Stromal cell of bone marrow (primary cell): ENCODE measurements around the gene SPNS3.

ENCODE experiments used
- DNase-seq: peaks from one replicate; pipeline ENCODE4 v3.0.0-alpha.2; 2012; ENCODE audit warnings: low read depth

The SPNS3 gene

GRCh38 chr17:4426499-4427208, 7.1 kb upstream of the SPNS3 start:
- no peak for DNase-seq

GRCh38 chr17:4427505-4427904, 6.2 kb upstream of the SPNS3 start:
- DNase-seq = no peak

GRCh38 chr17:4436381-4436780, 2.6 kb downstream of the SPNS3 start:
- DNase-seq = no peak

GRCh38 chr17:4436846-4437245, 3.1 kb downstream of the SPNS3 start:
- no peak for DNase-seq

GRCh38 chr17:4438162-4438944, 4.6 kb downstream of the SPNS3 start:
- DNase-seq = no peak

- no peak for DNase-seq
Observed at GRCh38 chr17:4440021-4440420, 6.3 kb downstream of the SPNS3 start.

- DNase-seq = no peak
Observed at GRCh38 chr17:4440690-4441686, 7.2 kb downstream of the SPNS3 start.

- DNase-seq = no peak
Observed at GRCh38 chr17:4442582-4442981, 8.8 kb downstream of the SPNS3 start.

GRCh38 chr17:4443476-4443875, 9.7 kb downstream of the SPNS3 start:
- DNase-seq = no peak

GRCh38 chr17:4444782-4445473, 11.2 kb downstream of the SPNS3 start:
- no peak for DNase-seq

GRCh38 chr17:4445731-4446130, 12.0 kb downstream of the SPNS3 start:
- no peak for DNase-seq

- no peak for DNase-seq
Observed at GRCh38 chr17:4446326-4447071, 12.8 kb downstream of the SPNS3 start.

GRCh38 chr17:4448197-4448980, 14.6 kb downstream of the SPNS3 start:
- peak; percentile 13 for DNase-seq

- DNase-seq = no peak
Observed at GRCh38 chr17:4449736-4450135, 16.0 kb downstream of the SPNS3 start.

- DNase-seq = no peak
Observed at GRCh38 chr17:4450710-4451316, 17.1 kb downstream of the SPNS3 start.

- DNase-seq = no peak
Observed at GRCh38 chr17:4453812-4454591, 20.3 kb downstream of the SPNS3 start.

- DNase-seq = no peak
Observed at GRCh38 chr17:4460661-4461060, 26.9 kb downstream of the SPNS3 start.

GRCh38 chr17:4463818-4464476, 30.2 kb downstream of the SPNS3 start:
- DNase-seq = no peak
